Measurements from ENCODE around the gene SUMO3. TPM values are rescaled to one million over a fixed set of nuclear protein-coding genes. Genes with fewer than 3 reads are reported as not detected.

Gene SUMO3
- total and polyA plus RNA-seq, 2 of the 13 experiments (the other 11 are each of a cell fraction or from before 2014, with no cell fraction given): 51.4 to 92.4 TPM

- peaks cover 97% of the 10 kb centered on the region for H3K79me2 ChIP-seq (ENCODE audit: insufficient read depth, low read length)
- CTCF ChIA-PET (ENCODE audit: low intra/inter-chr PET ratio, low total read pairs): no interaction called here
- peaks cover 82% of the 10 kb centered on the region for H3K4me1 ChIP-seq (ENCODE audit: insufficient read depth, low read length)
- no peak for DNase-seq (ENCODE audit: low spot score)
- H3K36me3 ChIP-seq (replicated peaks in 1 of 2; ENCODE audit: control insufficient read depth in 1 of 2, insufficient read depth in 2 of 2, low read length in 2 of 2): peaks cover 32 to 59% of the 10 kb centered on the region in 2 experiments
- peak overlapping the region; percentile 4 for H3K9ac ChIP-seq (ENCODE audit: insufficient read depth, low read depth, low read length)
- no TSS peak for BruUV-seq (replicated peaks)
- peak overlapping the region; percentile 95 for H3K4me2 ChIP-seq (ENCODE audit: low read depth, low read length)
- peak overlapping the region in 1 of 3 experiments; percentile 42; a peak in 2 of 6 replicates for H3K4me3 ChIP-seq (replicated peaks in 1 of 3; ENCODE audit: insufficient read depth in 1 of 3, low read depth in 2 of 3, low read length in 3 of 3)
- POLR2A ChIA-PET: interaction anchor here (1.3 to 1.4 kb wide), 2 partner anchors 11 to 46 kb away, joined by 4 to 5 read pairs; no protein-coding TSS in a partner anchor
- in situ Hi-C loops (cut with HindIII; ENCODE audit: extremely low pct_ligation_motif_present, low pct_unique_long_range_greater_than_20kb): no loop called here
- no peak for FAIRE-seq
- H3K27me3 ChIP-seq (ENCODE audit: control insufficient read depth in 1 of 2, insufficient read depth in 2 of 2, low read length in 2 of 2): no peaks in the 10 kb centered on the region; a peak in 1 of 5 replicates
- 85% methylated on average over 15 of the region's 15 CpGs for WGBS (ENCODE audit: low lambda C conversion rate)
- no peaks in the 10 kb centered on the region for H3K9me3 ChIP-seq (ENCODE audit: low read length)
- no peak for ATAC-seq
- TF ChIP-seq, protein P1, sequence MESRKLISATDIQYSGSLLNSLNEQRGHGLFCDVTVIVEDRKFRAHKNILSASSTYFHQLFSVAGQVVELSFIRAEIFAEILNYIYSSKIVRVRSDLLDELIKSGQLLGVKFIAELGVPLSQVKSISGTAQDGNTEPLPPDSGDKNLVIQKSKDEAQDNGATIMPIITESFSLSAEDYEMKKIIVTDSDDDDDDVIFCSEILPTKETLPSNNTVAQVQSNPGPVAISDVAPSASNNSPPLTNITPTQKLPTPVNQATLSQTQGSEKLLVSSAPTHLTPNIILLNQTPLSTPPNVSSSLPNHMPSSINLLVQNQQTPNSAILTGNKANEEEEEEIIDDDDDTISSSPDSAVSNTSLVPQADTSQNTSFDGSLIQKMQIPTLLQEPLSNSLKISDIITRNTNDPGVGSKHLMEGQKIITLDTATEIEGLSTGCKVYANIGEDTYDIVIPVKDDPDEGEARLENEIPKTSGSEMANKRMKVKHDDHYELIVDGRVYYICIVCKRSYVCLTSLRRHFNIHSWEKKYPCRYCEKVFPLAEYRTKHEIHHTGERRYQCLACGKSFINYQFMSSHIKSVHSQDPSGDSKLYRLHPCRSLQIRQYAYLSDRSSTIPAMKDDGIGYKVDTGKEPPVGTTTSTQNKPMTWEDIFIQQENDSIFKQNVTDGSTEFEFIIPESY (CRISPR knock-in tag; IDR thresholded peaks at IDR 0.05): peak; percentile 45; the same call in 1 of the 2 replicates
- 0 out of 2 replicates have a peak, but pooled peaks have one; percentile 8 for TF ChIP-seq SAP130 (CRISPR knock-in tag; IDR thresholded peaks at IDR 0.05; ENCODE audit: low read depth)
- TF ChIP-seq HNRNPL (IDR thresholded peaks at IDR 0.05; ENCODE audit: low read depth, low read length): no peak
- peak; percentile 77; the same call in 1 of the 2 replicates for TF ChIP-seq ZBTB38 (CRISPR knock-in tag; IDR thresholded peaks at IDR 0.05)
- no peak overlapping the region for H2AFZ ChIP-seq (ENCODE audit: low read length)
- H3K27ac ChIP-seq (ENCODE audit: extremely low read length, insufficient read depth, low read length): no peak overlapping the region
- peaks cover 99% of the 10 kb centered on the region for H4K20me1 ChIP-seq (ENCODE audit: insufficient read depth, low read length)
- intact Hi-C loops (cut with micrococcal nuclease; ENCODE audit: unreplicated experiment): no loop called here
Observed at GRCh38 chr21:44867464-44867863, 49.6 kb upstream of the SUMO3 start.

- 72% methylated on average over 7 of the region's 7 CpGs for WGBS (ENCODE audit: low lambda C conversion rate)
- ChIA-PET CTCF (ENCODE audit: low intra/inter-chr PET ratio, low total read pairs) (no interaction called here), POLR2A (interaction anchor here (1.1 to 1.4 kb wide), 3 partner anchors 11 to 65 kb away, joined by 3 to 5 read pairs (median 4); partner anchors contain the start of gene UBE2G2)
- peaks cover 99% of the 10 kb centered on the region for H4K20me1 ChIP-seq (ENCODE audit: insufficient read depth, low read length)
- H3K4me2 ChIP-seq (ENCODE audit: low read depth, low read length): peak overlapping the region; percentile 95
- DNase-seq (ENCODE audit: low spot score) (peak; percentile 45), ATAC-seq (no peak), FAIRE-seq (no peak)
- H3K4me3 ChIP-seq (replicated peaks in 1 of 3; ENCODE audit: insufficient read depth in 1 of 3, low read depth in 2 of 3, low read length in 3 of 3): peak overlapping the region in 2 of 3 experiments; percentile 16 to 42; a peak in 2 of 6 replicates
- H3K79me2 ChIP-seq (ENCODE audit: insufficient read depth, low read length): peaks cover 97% of the 10 kb centered on the region
- intact Hi-C loops (cut with micrococcal nuclease; ENCODE audit: unreplicated experiment) (no loop called here), in situ Hi-C loops (cut with HindIII; ENCODE audit: extremely low pct_ligation_motif_present, low pct_unique_long_range_greater_than_20kb) (no loop called here)
- no TSS peak for BruUV-seq (replicated peaks)
- peak overlapping the region; percentile 35; the same call in 1 of the 2 replicates for H3K9ac ChIP-seq (ENCODE audit: insufficient read depth, low read depth, low read length)
- no peak overlapping the region for H2AFZ ChIP-seq (ENCODE audit: low read length)
- H3K27me3 ChIP-seq (ENCODE audit: control insufficient read depth in 1 of 2, insufficient read depth in 2 of 2, low read length in 2 of 2): no peaks in the 10 kb centered on the region; a peak in 1 of 5 replicates
- H3K4me1 ChIP-seq (ENCODE audit: insufficient read depth, low read length): peaks cover 89% of the 10 kb centered on the region
- H3K9me3 ChIP-seq (ENCODE audit: low read length): no peaks in the 10 kb centered on the region
- peaks cover 36 to 64% of the 10 kb centered on the region in 2 experiments for H3K36me3 ChIP-seq (replicated peaks in 1 of 2; ENCODE audit: control insufficient read depth in 1 of 2, insufficient read depth in 2 of 2, low read length in 2 of 2)
- peak overlapping the region; percentile 31 for H3K27ac ChIP-seq (ENCODE audit: extremely low read length, insufficient read depth, low read length)
- TF ChIP-seq NFE2 (CRISPR knock-in tag; IDR thresholded peaks at IDR 0.05): peak; percentile 72
- no peak for TF ChIP-seq HOXA9 (CRISPR knock-in tag; IDR thresholded peaks at IDR 0.05; ENCODE audit: borderline replicate concordance)
- TF ChIP-seq, protein P2, sequence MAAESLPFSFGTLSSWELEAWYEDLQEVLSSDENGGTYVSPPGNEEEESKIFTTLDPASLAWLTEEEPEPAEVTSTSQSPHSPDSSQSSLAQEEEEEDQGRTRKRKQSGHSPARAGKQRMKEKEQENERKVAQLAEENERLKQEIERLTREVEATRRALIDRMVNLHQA (CRISPR knock-in tag; IDR thresholded peaks at IDR 0.05): no peak
- peak; percentile 21; the same call in 1 of the 2 replicates for TF ChIP-seq SSRP1 (CRISPR knock-in tag; IDR thresholded peaks at IDR 0.05)
- TF ChIP-seq KMT2B (CRISPR knock-in tag; IDR thresholded peaks at IDR 0.05): no peak
- no peak for TF ChIP-seq WIZ (CRISPR knock-in tag; IDR thresholded peaks at IDR 0.05)
- TF ChIP-seq SOX5 (CRISPR knock-in tag; IDR thresholded peaks at IDR 0.05; ENCODE audit: borderline replicate concordance): 0 out of 2 replicates have a peak, but pooled peaks have one; percentile 15
- no peak for TF ChIP-seq HNRNPLL (IDR thresholded peaks at IDR 0.05; ENCODE audit: low read depth, low read length, poor library complexity, severe bottlenecking)
- TF ChIP-seq FOSL2 (CRISPR knock-in tag; IDR thresholded peaks at IDR 0.05): peak; percentile 73
- TF ChIP-seq ZNF496 (CRISPR knock-in tag; IDR thresholded peaks at IDR 0.05; ENCODE audit: insufficient replicate concordance): no peak
- 0 out of 2 replicates have a peak, but pooled peaks have one; percentile 50 for TF ChIP-seq TGIF2 (CRISPR knock-in tag; IDR thresholded peaks at IDR 0.05)
- TF ChIP-seq AKAP8 (CRISPR knock-in tag; IDR thresholded peaks at IDR 0.05): 0 out of 2 replicates have a peak, but pooled peaks have one; percentile 37
- no peak for TF ChIP-seq CENPBD1 (CRISPR knock-in tag; IDR thresholded peaks at IDR 0.05; ENCODE audit: borderline replicate concordance, low read depth)
Observed at GRCh38 chr21:44866780-44867179, 48.9 kb upstream of the SUMO3 start.
